Neural progenitor cell (in vitro differentiated cells): ENCODE data around the gene NAPG. TPM values are rescaled to one million over a fixed set of nuclear protein-coding genes. Genes with fewer than 3 reads are reported as not detected.

Experiments used
- DNase-seq: peaks from one replicate; pipeline ENCODE4 v3.0.0-alpha.2; 2016; ENCODE audit warnings: low spot score
- H2AFZ ChIP-seq: fragments of 200-600 bp; sonication (generic); replicated peaks from 2 replicates; pipeline ENCODE4 v1.6.1; 2016; ENCODE audit warnings: antibody characterized with exemption
- H3F3A ChIP-seq: fragments of 200-600 bp; sonication (generic); 2 replicates; pipeline ENCODE4 v1.6.1; 2016; ENCODE audit warnings: antibody characterized with exemption, low read depth
- H3K27ac ChIP-seq: fragments of 200-600 bp; sonication (generic); 2 replicates; pipeline ENCODE4 v1.5.1; 2016; ENCODE audit warnings: mild to moderate bottlenecking
- H3K27me3 ChIP-seq: fragments of 200-600 bp; sonication (generic); 2 replicates; pipeline ENCODE4 v1.6.1; 2016; ENCODE audit warnings: mild to moderate bottlenecking, moderate library complexity
- H3K36me3 ChIP-seq: fragments of 200-600 bp; sonication (generic); 2 replicates; pipeline ENCODE4 v1.5.1; 2016
- H3K4me1 ChIP-seq: fragments of 200-600 bp; sonication (generic); 2 replicates; pipeline ENCODE4 v1.6.1; 2016; ENCODE audit warnings: mixed run types
- H3K4me2 ChIP-seq: fragments of 200-600 bp; sonication (generic); 2 replicates; pipeline ENCODE4 v1.6.1; 2016
- H3K4me3 ChIP-seq: fragments of 200-600 bp; sonication (generic); 2 replicates; pipeline ENCODE4 v1.5.1; 2016
- H3K79me2 ChIP-seq: fragments of 200-600 bp; sonication (generic); 2 replicates; pipeline ENCODE4 v1.6.1; 2016; ENCODE audit warnings: low read depth
- H3K9ac ChIP-seq: fragments of 200-600 bp; sonication (generic); 2 replicates; pipeline ENCODE4 v1.6.1; 2016
- H3K9me3 ChIP-seq: fragments of 200-600 bp; sonication (generic); 2 replicates; pipeline ENCODE4 v1.5.1; 2016; ENCODE audit warnings: low read depth
- H4K20me1 ChIP-seq: fragments of 200-600 bp; sonication (generic); 2 replicates; pipeline ENCODE4 v1.6.1; 2016; ENCODE audit warnings: low read depth
- H3K27ac Mint-ChIP-seq: 3 replicates; pipeline ENCODE4 v1.8.0; 2021; ENCODE audit warnings: mixed read lengths
- H3K27me3 Mint-ChIP-seq: 2 replicates; pipeline ENCODE4 v1.8.0; 2022; ENCODE audit warnings: low read depth, mild to moderate bottlenecking, inconsistent platforms, moderate library complexity, mixed read lengths; ENCODE audit not compliant: insufficient read depth
- H3K36me3 Mint-ChIP-seq: 3 replicates; pipeline ENCODE4 v1.8.0; 2021; ENCODE audit warnings: mixed read lengths
- H3K4me1 Mint-ChIP-seq: 3 replicates; pipeline ENCODE4 v1.8.0; 2021; ENCODE audit warnings: mixed read lengths
- H3K4me3 Mint-ChIP-seq: 3 replicates; pipeline ENCODE4 v1.8.0; 2021; ENCODE audit warnings: mild to moderate bottlenecking, moderate library complexity, mixed read lengths
- H3K9me3 Mint-ChIP-seq: 3 replicates; pipeline ENCODE4 v1.8.0; 2020; ENCODE audit warnings: mixed read lengths
- CTCF ChIP-seq: fragments of 200-600 bp; sonication (generic); IDR thresholded peaks from 2 replicates; pipeline ENCODE4 v1.5.1; 2017; ENCODE audit warnings: antibody characterized with exemption, mild to moderate bottlenecking
- EZH2 ChIP-seq: fragments of 200-600 bp; sonication (generic); IDR thresholded peaks from 2 replicates; pipeline ENCODE4 v1.6.1; 2017; ENCODE audit warnings: antibody characterized with exemption, mild to moderate bottlenecking, moderate library complexity
- EZH2phosphoT487 ChIP-seq: fragments of 200-600 bp; sonication (generic); IDR thresholded peaks from 2 replicates; pipeline ENCODE4 v1.6.1; 2017; ENCODE audit warnings: antibody characterized with exemption
- total RNA-seq: library from RNA; depleted of rRNA; stranded (reverse); fragments of >200 nt; gene quantifications from 2 replicates; pipeline ENCODE4 v1.2.3, GENCODE V29; 2015; ENCODE audit warnings: low replicate concordance

NAPG gene
- total RNA-seq, 1 donor from 2014 or later, result 56.6 TPM

- Histone ChIP-seq H3K4me2 (no peak overlapping the region), H3K9ac (no peak overlapping the region), H3K4me1 (peaks cover 16% of the 10 kb centered on the region), H3K27ac (no peak overlapping the region), H3K79me2 (no peaks in the 10 kb centered on the region), H3F3A (no peaks in the 10 kb centered on the region), H3K27me3 (no peaks in the 10 kb centered on the region), H3K9me3 (no peaks in the 10 kb centered on the region), H3K36me3 (no peaks in the 10 kb centered on the region), H2AFZ (no peak overlapping the region), H3K4me3 (no peak overlapping the region), H4K20me1 (no peaks in the 10 kb centered on the region)
- H3K4me1 Mint-ChIP-seq, result peaks cover 35% of the 10 kb centered on the region
- H3K27me3 Mint-ChIP-seq, result peaks cover 3% of the 10 kb centered on the region
- TF ChIP-seq CTCF (no peak), EZH2phosphoT487 (no peak), EZH2 (no peak)
- no peaks in the 10 kb centered on the region for H3K9me3 Mint-ChIP-seq
- H3K27ac Mint-ChIP-seq, result peak overlapping the region; percentile 55
- peaks cover 62% of the 10 kb centered on the region for H3K36me3 Mint-ChIP-seq
- DNase-seq, result no peak
- H3K4me3 Mint-ChIP-seq, result no peak overlapping the region
Measured at GRCh38 chr18:10482985-10483949, 42.6 kb upstream of the NAPG start.

GRCh38 chr18:10485475-10485874 lies 40.4 kb upstream of the NAPG start:
- Histone ChIP-seq H3F3A (no peaks in the 10 kb centered on the region), H3K27ac (no peak overlapping the region), H3K9ac (no peak overlapping the region), H4K20me1 (no peaks in the 10 kb centered on the region), H3K79me2 (no peaks in the 10 kb centered on the region), H3K27me3 (no peaks in the 10 kb centered on the region), H3K4me2 (no peak overlapping the region), H3K9me3 (no peaks in the 10 kb centered on the region), H2AFZ (no peak overlapping the region), H3K36me3 (no peaks in the 10 kb centered on the region), H3K4me3 (no peak overlapping the region), H3K4me1 (peaks cover 16% of the 10 kb centered on the region)
- no peak overlapping the region for H3K4me3 Mint-ChIP-seq
- peaks cover 35% of the 10 kb centered on the region for H3K4me1 Mint-ChIP-seq
- peaks cover 60% of the 10 kb centered on the region for H3K36me3 Mint-ChIP-seq
- no peak for DNase-seq
- H3K27ac Mint-ChIP-seq, result no peak overlapping the region
- H3K27me3 Mint-ChIP-seq, result peaks cover 2% of the 10 kb centered on the region
- no peak for TF ChIP-seq EZH2phosphoT487
- TF ChIP-seq EZH2, result no peak
- no peak for TF ChIP-seq CTCF
- peaks cover 2% of the 10 kb centered on the region for H3K9me3 Mint-ChIP-seq

GRCh38 chr18:10486362-10486761 lies 39.5 kb upstream of the NAPG start:
- DNase-seq, result no peak
- no peak overlapping the region for H3K27ac ChIP-seq
- TF ChIP-seq EZH2 (no peak), CTCF (no peak), EZH2phosphoT487 (no peak)
- Mint-ChIP-seq H3K36me3 (peaks cover 61% of the 10 kb centered on the region), H3K9me3 (peaks cover 2% of the 10 kb centered on the region), H3K27ac (no peak overlapping the region), H3K27me3 (peaks cover 2% of the 10 kb centered on the region), H3K4me1 (peaks cover 32% of the 10 kb centered on the region), H3K4me3 (no peak overlapping the region)
- H3K9me3 ChIP-seq, result no peaks in the 10 kb centered on the region
- no peak overlapping the region for H3K4me3 ChIP-seq
- no peaks in the 10 kb centered on the region for H4K20me1 ChIP-seq
- peaks cover 16% of the 10 kb centered on the region for H3K4me1 ChIP-seq
- H3K9ac ChIP-seq, result no peak overlapping the region
- no peaks in the 10 kb centered on the region for H3K27me3 ChIP-seq
- H3K4me2 ChIP-seq, result peak overlapping the region; percentile 3
- H3K36me3 ChIP-seq, result no peaks in the 10 kb centered on the region
- H3F3A ChIP-seq, result no peaks in the 10 kb centered on the region
- no peaks in the 10 kb centered on the region for H3K79me2 ChIP-seq
- no peak overlapping the region for H2AFZ ChIP-seq
